GM12878 (cell line): ENCODE results near the gene RPLP1. TPM values are rescaled to one million over a fixed set of nuclear protein-coding genes. Genes with fewer than 3 reads are reported as not detected.

ENCODE experiments used
- ATAC-seq: fragments of 200-7000 bp; cut with Tn5 transposase; 3 replicates; pipeline ENCODE4 v1.9.1; 2020; ENCODE audit warnings: mild to moderate bottlenecking, moderate library complexity
- BruUV-seq: library from RNA; stranded (reverse); fragments of 400-500 nt; replicated peaks from 2 replicates; lab custom pipeline; 2021; lab: Mats Ljungman, UMichigan
- CTCF ChIA-PET: fragments of 300-600 bp; sonication (Branson Sonifier 250); formaldehyde crosslinking; extraction: SDS; loops from one replicate; lab custom pipeline; 2021; ENCODE audit warnings: inconsistent platforms; lab: Yijun Ruan, JAX
- POLR2A ChIA-PET: fragments of 350-600 bp; formaldehyde crosslinking; extraction: SDS; loops from one replicate; lab custom pipeline; 2021; ENCODE audit warnings: inconsistent platforms; lab: Charles Lee
- RAD21 ChIA-PET: fragments of 300-600 bp; sonication (Branson Sonifier 250); formaldehyde crosslinking; loops from one replicate; lab custom pipeline; 2023; ENCODE audit warnings: antibody characterized with exemption; ENCODE audit not compliant: unreplicated experiment; lab: Charles Lee
- SMC1A ChIA-PET: fragments of 300-600 bp; sonication (Branson Sonifier 250); formaldehyde crosslinking; loops from one replicate; lab custom pipeline; 2023; ENCODE audit not compliant: unreplicated experiment, uncharacterized antibody; lab: Charles Lee
- DNase-seq: peaks from one replicate; pipeline ENCODE4 v3.0.0-alpha.2; 2011; ENCODE audit warnings: low read depth, low spot score
- FAIRE-seq: peaks from 3 replicates; lab custom pipeline; 2011; peaks lifted over from hg19 to GRCh38; lab: Jason Lieb, UNC
- H2AFZ ChIP-seq: 2 replicates; pipeline ENCODE4 v1.6.0; 2011; ENCODE audit warnings: low read depth, low read length, control low read depth; ENCODE audit not compliant: control insufficient read depth
- H3K27ac ChIP-seq: 2 replicates; pipeline ENCODE4 v1.5.1; 2011; ENCODE audit warnings: control low read depth; ENCODE audit not compliant: control insufficient read depth, insufficient read depth
- H3K27me3 ChIP-seq, 2 experiments: replicated peaks in 1 of 2; 2 replicates each; pipeline versions ENCODE4 v1.6.0 to v1.6.1; 2011; ENCODE audit warnings: low read length in 1 of 2; ENCODE audit not compliant: control insufficient read depth in 2 of 2, insufficient read depth in 2 of 2
- H3K36me3 ChIP-seq, 2 experiments: 2 replicates each; pipeline ENCODE4 v1.5.1; 2011; ENCODE audit warnings: low read length in 1 of 2; ENCODE audit not compliant: control insufficient read depth in 2 of 2, insufficient read depth in 2 of 2
- H3K4me1 ChIP-seq: 2 replicates; pipeline ENCODE4 v1.6.1; 2011; ENCODE audit warnings: mild to moderate bottlenecking, low read length, moderate library complexity, mixed read lengths; ENCODE audit not compliant: control insufficient read depth, insufficient read depth
- H3K4me2 ChIP-seq: 2 replicates; pipeline ENCODE4 v1.6.0; 2011; ENCODE audit warnings: control low read depth; ENCODE audit not compliant: control insufficient read depth, insufficient read depth
- H3K4me3 ChIP-seq: fragments of 200-600 bp; sonication (generic); 2 replicates; pipeline ENCODE4 v1.5.1; 2016
- H3K79me2 ChIP-seq: 2 replicates; pipeline ENCODE4 v1.6.0; 2011; ENCODE audit warnings: low read length; ENCODE audit not compliant: control insufficient read depth, insufficient read depth
- H3K9ac ChIP-seq: 2 replicates; pipeline ENCODE4 v1.8.0; 2011; ENCODE audit warnings: low read length, control low read depth, mixed read lengths; ENCODE audit not compliant: control insufficient read depth, insufficient read depth
- H3K9me3 ChIP-seq: replicated peaks from 3 replicates; pipeline ENCODE4 v1.5.1; 2011; ENCODE audit warnings: mild to moderate bottlenecking, low read length; ENCODE audit not compliant: control insufficient read depth, insufficient read depth
- H4K20me1 ChIP-seq: 2 replicates; pipeline ENCODE4 v1.6.0; 2011; ENCODE audit not compliant: control insufficient read depth, insufficient read depth
- E4F1 ChIP-seq: fragments of 450-650 bp; IDR thresholded peaks from 2 replicates; pipeline ENCODE4 v1.6.1; 2018; ENCODE audit warnings: borderline replicate concordance, mild to moderate bottlenecking; ENCODE audit not compliant: partially characterized antibody
- GATAD2B ChIP-seq: fragments of 450-650 bp; conservative IDR thresholded peaks from 2 replicates; pipeline ENCODE4 v1.6.1; 2017; ENCODE audit warnings: low read depth, mild to moderate bottlenecking, moderate library complexity
- RBBP5 ChIP-seq: fragments of 200-600 bp; sonication (generic); conservative IDR thresholded peaks from 2 replicates; pipeline ENCODE4 v1.6.1; 2016
- RUNX3 ChIP-seq: IDR thresholded peaks from 2 replicates; pipeline ENCODE4 v1.6.1; 2012; ENCODE audit warnings: low read length, inconsistent platforms
- SIX5 ChIP-seq: IDR thresholded peaks from 2 replicates; pipeline ENCODE4 v1.6.1; 2011; ENCODE audit warnings: mild to moderate bottlenecking, low read depth, low read length, moderate library complexity; ENCODE audit not compliant: severe bottlenecking
- SMAD5 ChIP-seq: IDR thresholded peaks from 2 replicates; pipeline ENCODE4 v1.6.1; 2016; ENCODE audit warnings: antibody characterized with exemption, low read depth
- ZNF384 ChIP-seq: IDR thresholded peaks from 2 replicates; pipeline ENCODE4 v1.6.1; 2012; ENCODE audit warnings: low read depth, mild to moderate bottlenecking, low read length, improper control_type of control experiment, borderline replicate concordance
- WGBS: methylation state at CpG from one replicate; pipeline ENCODE4 v1.1.6; 2016; ENCODE audit warnings: low lambda C conversion rate; ENCODE audit not compliant: insufficient replicate concordance, insufficient coverage; ENCODE audit errors: missing lambda C conversion rate; 5-methylcytosine and 5-hydroxymethylcytosine counted together
- in situ Hi-C: fragments of 300-500 bp; cut with MboI; formaldehyde crosslinking; loops from 9 replicates; pipeline ENCODE4 v1.14.3; 2018; ENCODE audit warnings: mixed read lengths
- intact Hi-C: fragments of 100-400 bp; cut with micrococcal nuclease; formaldehyde crosslinking; loops from one replicate; pipeline ENCODE4 v1.14.2; 2022; ENCODE audit not compliant: unreplicated experiment
- polyA plus RNA-seq, 11 experiments: library from polyadenylated mRNA; depleted of rRNA in 4 of 11; unstranded in 6 of 11; stranded (reverse) in 5 of 11; fragments of >200 nt; fragmentation: Nextera tagmentation in 4 of 11; fragmentation: Illumina TruSeq in 1 of 11; extraction: Ambion mirVana in 4 of 11; extraction: Trizol in 1 of 11; gene quantifications; 1 replicate in 1 of 11; 2 replicates in 10 of 11; pipeline versions ENCODE4 v1.2.1 to v1.2.3, GENCODE V29; 2011 to 2016; ENCODE audit warnings: inconsistent platforms in 2 of 11, missing spikeins in 2 of 11, low read depth in 1 of 11
- total RNA-seq, 4 experiments: library from RNA; depleted of rRNA in 3 of 4; stranded (reverse); fragments of >200 nt in 3 of 4; fragmentation: Illumina TruSeq in 1 of 4; extraction: Trizol in 1 of 4; gene quantifications; 2 replicates each; pipeline versions ENCODE4 v1.2.1 to v1.2.3, GENCODE V29; 2013 to 2021

Gene RPLP1
- total and polyA plus RNA-seq, 10 of the 15 experiments (the other 5 are each of a cell fraction or from before 2014, with no cell fraction given): 217 to 3,098 (median 1,664) TPM

GRCh38 chr15:69413822-69414700 is 38.6 kb upstream of the RPLP1 start, which contains the start of gene KIF23 (continued):
- peak; percentile 14 for TF ChIP-seq SIX5
- TF ChIP-seq RBBP5: no peak
- no peak for TF ChIP-seq ZNF384
- no peak for TF ChIP-seq SMAD5

- peak overlapping the region; percentile 96 for H2AFZ ChIP-seq
- in situ Hi-C loops: no loop called here
- 2% methylated on average over 25 of the region's 29 CpGs for WGBS
- TF ChIP-seq RUNX3: peak; percentile 35; the same call in 1 of the 2 replicates
- 0 out of 2 replicates have a peak, but pooled peaks have one; percentile 6 for TF ChIP-seq GATAD2B
- no peak for TF ChIP-seq E4F1
- no peaks in the 10 kb centered on the region for H4K20me1 ChIP-seq
- peaks cover 0 to 7% of the 10 kb centered on the region in 2 experiments; a peak in 3 of 4 replicates for H3K36me3 ChIP-seq
- no peaks in the 10 kb centered on the region for H3K9me3 ChIP-seq
- intact Hi-C loops: no loop called here
- peak overlapping the region; percentile 86 for H3K9ac ChIP-seq
- RAD21 ChIA-PET: interaction anchor here (5.4 kb wide), 1 partner anchor 38 kb away, joined by 23 read pairs; the partner anchor contains the start of gene RPLP1
- POLR2A ChIA-PET: interaction anchor here (1.4 kb wide), 1 partner anchor 39 kb away, joined by 5 read pairs; no protein-coding TSS in a partner anchor
- CTCF ChIA-PET: interaction anchor here (0.6 to 0.7 kb wide), 2 partner anchors 22 to 41 kb away, joined by 3 read pairs; no protein-coding TSS in a partner anchor
- H3K27me3 ChIP-seq: no peaks in the 10 kb centered on the region
- SMC1A ChIA-PET: no interaction called here
- peak overlapping the region; percentile 89 for H3K4me2 ChIP-seq
- H3K4me3 ChIP-seq: peak overlapping the region; percentile 92
- DNase-seq (no peak), FAIRE-seq (peak; percentile 44), ATAC-seq (peak; percentile 72)
- H3K27ac ChIP-seq: peak overlapping the region; percentile 70
- BruUV-seq: no TSS peak
- peaks cover 15% of the 10 kb centered on the region for H3K4me1 ChIP-seq
- H3K79me2 ChIP-seq: peaks cover 37% of the 10 kb centered on the region
Observed at GRCh38 chr15:69414701-69415167, 37.9 kb upstream of the RPLP1 start.
